ENCODE data around the gene KLHDC8B.
"Not testable (repeated sequence)": the region's sequence is repeated elsewhere in the genome, so short reads cannot be mapped to it uniquely, and the experiment has no call there.

GRCh38 chr3:49216687-49217086, 45.3 kb downstream of the KLHDC8B start:
- not testable (repeated sequence) for TF ChIP-seq POLR2AphosphoS5 (IDR thresholded peaks at IDR 0.05; ENCODE audit: borderline replicate concordance, low read depth, low read length); EZH2 (IDR thresholded peaks at IDR 0.05)

All from SK-N-MC (cell line).